Forelimb muscle (tissue), 1 donor: ENCODE data around the gene TRAF7. TPM values are rescaled to one million over a fixed set of nuclear protein-coding genes. Genes with fewer than 3 reads are reported as not detected.

Experiments
- DNase-seq: peaks from one replicate; pipeline ENCODE4 v3.0.0-alpha.2; 2013; ENCODE audit warnings: low read depth
- polyA plus RNA-seq: library from polyadenylated mRNA; unstranded; fragments of 120-200 nt; gene quantifications from one replicate; pipeline ENCODE4 v1.2.1, GENCODE V29; 2013; ENCODE audit not compliant: insufficient read length

The TRAF7 gene
- polyA plus RNA-seq, 1 donor: 43.7 TPM

- no peak for DNase-seq
Measured at GRCh38 chr16:2181952-2182351, 26.4 kb downstream of the TRAF7 start.

- DNase-seq: no peak
Measured at GRCh38 chr16:2183671-2184070, 28.1 kb downstream of the TRAF7 start.

- DNase-seq: no peak
Measured at GRCh38 chr16:2184346-2184745, 28.8 kb downstream of the TRAF7 start.

- DNase-seq: no peak
Measured at GRCh38 chr16:2184962-2185361, 29.4 kb downstream of the TRAF7 start.

- DNase-seq: no peak
Measured at GRCh38 chr16:2186064-2186463, 30.5 kb downstream of the TRAF7 start.

- DNase-seq: no peak
Measured at GRCh38 chr16:2186505-2186904, 30.9 kb downstream of the TRAF7 start.

GRCh38 chr16:2187212-2187611, 31.6 kb downstream of the TRAF7 start:
- DNase-seq: no peak

- DNase-seq: no peak
Measured at GRCh38 chr16:2188395-2188794, 32.8 kb downstream of the TRAF7 start.

GRCh38 chr16:2189252-2189893, 33.8 kb downstream of the TRAF7 start:
- no peak for DNase-seq

GRCh38 chr16:2190002-2190658, 34.5 kb downstream of the TRAF7 start:
- DNase-seq: no peak

GRCh38 chr16:2190659-2191445, 35.3 kb downstream of the TRAF7 start:
- DNase-seq: no peak

- DNase-seq: no peak
Measured at GRCh38 chr16:2191446-2191706, 35.8 kb downstream of the TRAF7 start.

GRCh38 chr16:2194166-2194834, 38.7 kb downstream of the TRAF7 start:
- DNase-seq: no peak

- DNase-seq: no peak
Measured at GRCh38 chr16:2194852-2195321, 39.3 kb downstream of the TRAF7 start.

GRCh38 chr16:2195322-2196161, 40.0 kb downstream of the TRAF7 start:
- DNase-seq: no peak

GRCh38 chr16:2196162-2196980, 40.8 kb downstream of the TRAF7 start, which contains the start of gene CASKIN1:
TSS of gene CASKIN1 (minus strand) at chr16:2196605. CDS start at chr16:2196432, 173 bp downstream.
- no peak for DNase-seq

GRCh38 chr16:2196981-2197511, 41.5 kb downstream of the TRAF7 start:
- no peak for DNase-seq

- no peak for DNase-seq
Measured at GRCh38 chr16:2197765-2198164, 42.2 kb downstream of the TRAF7 start.

GRCh38 chr16:2198283-2198682, 42.7 kb downstream of the TRAF7 start:
- DNase-seq: no peak

- DNase-seq: no peak
Measured at GRCh38 chr16:2199095-2199494, 43.5 kb downstream of the TRAF7 start.
